ENCODE data around the gene NTRK3.

The NTRK3 gene

DNA sequence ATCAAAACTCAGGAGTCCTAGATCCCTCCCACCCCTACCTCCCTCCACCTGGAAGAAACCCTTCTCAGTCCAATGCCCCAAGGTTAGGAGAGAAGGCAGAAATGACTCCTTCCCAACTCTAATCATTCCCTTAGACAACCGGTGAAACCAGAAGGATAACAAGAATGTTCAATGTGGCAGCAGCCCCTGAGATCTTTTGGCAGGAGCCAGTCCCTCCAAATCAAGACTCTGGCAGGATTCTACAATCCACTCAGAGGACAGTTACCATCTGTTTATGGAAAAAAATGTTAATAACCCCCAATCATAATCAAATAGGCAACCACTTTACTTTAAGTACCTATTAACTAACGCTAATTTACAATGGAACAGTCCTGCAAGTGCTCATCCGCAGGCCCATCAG is 136.5 kb downstream of the NTRK3 start:
- DNase-seq (ENCODE audit: low read depth) = no peak

DNA sequence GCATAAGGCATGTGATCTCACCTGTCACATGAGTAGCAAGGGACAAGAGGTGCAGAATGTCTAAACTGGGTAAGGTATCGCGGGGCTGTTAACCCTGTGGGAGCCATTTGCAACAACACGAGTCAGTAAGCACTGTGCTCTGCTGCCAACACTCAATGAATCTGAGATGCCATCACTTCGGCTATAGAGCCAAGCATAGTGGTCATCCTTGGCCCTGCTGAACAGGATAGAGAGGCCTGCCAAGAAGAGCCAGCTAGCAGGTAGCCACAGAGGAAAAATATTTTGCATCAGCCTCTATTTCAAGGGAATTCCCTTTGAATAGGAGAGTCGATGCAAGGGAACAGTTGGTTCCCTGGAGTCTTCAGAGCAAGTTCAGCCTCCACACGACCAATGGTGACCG is 137.8 kb downstream of the NTRK3 start:
- DNase-seq (ENCODE audit: low read depth) = no peak

DNA sequence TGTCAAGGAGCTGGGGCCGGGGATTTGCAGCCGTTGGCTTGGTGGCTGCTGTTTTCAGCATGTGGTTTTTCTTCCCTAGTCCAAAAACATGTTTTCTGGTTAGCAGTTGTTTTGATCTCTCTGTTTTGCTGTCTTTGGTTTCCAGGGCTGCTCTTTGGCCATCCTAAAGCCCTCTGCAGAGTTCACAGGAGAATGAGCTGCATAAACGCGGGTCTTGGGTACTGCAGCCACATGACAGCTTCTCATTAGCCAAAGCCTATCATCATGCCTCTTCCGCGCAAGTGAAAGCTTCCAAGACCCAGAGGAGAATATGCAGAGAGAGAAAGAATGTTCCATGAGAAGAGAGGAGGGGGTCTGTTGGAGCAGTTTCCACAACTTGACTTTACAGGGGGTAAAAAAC is 138.5 kb downstream of the NTRK3 start:
- no peak for DNase-seq (ENCODE audit: low read depth)

DNA sequence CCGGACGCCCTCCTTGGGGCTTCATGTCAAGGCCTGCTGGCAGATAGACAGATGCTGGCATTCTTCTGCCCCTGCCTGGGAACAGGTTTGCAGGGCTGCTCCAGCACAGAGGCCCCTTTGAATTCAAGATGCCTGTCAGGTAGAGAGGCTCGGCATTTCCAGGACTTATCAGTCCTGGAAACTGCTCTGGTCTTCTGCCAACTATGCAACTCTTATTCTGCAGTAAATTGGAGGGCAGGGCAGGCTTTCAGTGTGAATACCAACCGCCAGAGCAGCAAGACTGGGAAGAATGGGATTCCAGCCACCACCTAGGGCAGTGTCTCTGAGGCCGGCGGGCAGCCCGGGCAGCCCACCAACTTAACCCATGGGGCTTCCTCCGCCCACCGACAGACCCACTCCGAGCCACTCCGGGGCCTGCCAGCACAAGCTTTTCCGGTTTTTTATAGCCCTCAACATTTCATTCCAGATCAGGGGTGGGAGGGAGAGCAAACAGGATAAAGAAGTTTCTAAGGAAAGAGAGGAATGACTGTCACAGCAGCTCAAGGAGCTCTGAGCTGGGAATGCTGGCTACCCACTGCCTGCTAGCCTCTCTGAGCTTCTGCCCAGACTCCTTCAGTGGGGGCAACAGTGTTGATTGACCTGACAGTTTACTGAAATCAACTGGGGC is 140.9 kb downstream of the NTRK3 start:
- no peak for DNase-seq (ENCODE audit: low read depth)

DNA sequence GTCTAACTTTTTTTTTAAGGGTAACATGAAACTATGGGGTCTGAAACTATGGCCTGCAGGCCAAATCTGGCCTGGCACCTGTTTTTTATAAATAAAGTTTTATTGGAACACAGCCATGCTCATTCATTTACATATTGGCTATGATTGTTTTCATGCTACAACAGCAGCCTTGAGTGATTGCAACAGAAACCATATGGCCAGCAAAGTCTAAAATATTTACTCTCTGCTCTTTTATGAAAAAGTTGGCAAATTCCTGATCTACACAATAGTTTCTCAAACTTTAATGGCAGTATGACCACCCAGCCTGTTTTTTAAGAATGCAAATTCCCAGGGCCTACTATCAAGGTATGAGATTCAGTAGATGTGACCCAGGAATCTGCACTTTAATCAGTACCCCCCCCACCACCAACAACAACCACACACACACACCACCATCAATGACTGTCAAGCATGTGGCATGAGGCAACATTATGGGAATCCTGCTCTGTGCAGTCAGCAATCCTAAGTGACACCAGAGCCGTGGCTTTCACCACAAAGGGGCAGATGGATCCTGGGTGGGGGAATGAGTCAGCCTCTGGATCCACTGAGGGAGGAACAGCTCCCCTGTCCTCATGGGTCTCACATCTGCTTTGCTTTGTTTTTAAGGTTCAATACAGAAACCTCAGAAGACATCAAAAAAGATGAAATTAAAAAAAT is 142.8 kb downstream of the NTRK3 start:
- no peak for DNase-seq (ENCODE audit: low read depth)

DNA sequence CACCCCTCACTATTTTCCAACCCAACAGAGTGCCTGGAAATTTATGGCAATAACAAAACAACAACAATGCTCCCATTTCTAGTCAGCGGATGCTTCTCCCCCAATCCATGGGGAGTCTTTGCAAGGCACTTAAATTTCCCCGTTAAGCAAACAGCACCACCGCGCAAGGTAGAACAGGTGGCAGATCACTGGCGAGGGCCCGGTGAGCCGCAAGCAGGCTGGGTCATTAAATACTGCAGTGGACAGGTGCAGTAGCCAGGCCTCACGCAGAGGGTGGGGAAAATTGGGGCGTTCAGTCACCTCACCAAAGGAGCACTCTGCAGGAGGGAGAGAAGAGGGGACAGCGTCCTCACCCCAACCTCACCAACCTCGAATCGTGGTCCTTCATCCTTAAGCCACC is 147.5 kb downstream of the NTRK3 start:
- DNase-seq (ENCODE audit: low read depth) = no peak

DNA sequence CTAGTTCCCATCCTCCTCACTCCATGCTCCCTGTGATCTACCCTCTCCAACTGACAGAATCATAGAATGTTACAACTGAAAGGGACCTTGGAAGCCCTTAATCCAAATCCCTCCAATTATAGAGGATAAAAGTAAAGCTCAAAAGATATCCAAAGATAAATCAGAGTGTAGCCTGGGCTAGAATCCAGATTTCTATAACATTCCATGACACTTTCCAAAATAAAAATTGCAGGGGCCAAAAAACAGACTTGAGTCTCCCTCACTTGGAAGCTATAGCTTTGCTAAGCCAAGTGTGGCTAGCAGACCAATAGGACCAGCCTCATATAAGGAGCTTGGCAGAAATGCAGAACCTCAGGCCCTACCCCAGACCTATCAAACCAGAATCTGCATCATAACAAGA is 148.1 kb downstream of the NTRK3 start:
- no peak for DNase-seq (ENCODE audit: low read depth)

DNA sequence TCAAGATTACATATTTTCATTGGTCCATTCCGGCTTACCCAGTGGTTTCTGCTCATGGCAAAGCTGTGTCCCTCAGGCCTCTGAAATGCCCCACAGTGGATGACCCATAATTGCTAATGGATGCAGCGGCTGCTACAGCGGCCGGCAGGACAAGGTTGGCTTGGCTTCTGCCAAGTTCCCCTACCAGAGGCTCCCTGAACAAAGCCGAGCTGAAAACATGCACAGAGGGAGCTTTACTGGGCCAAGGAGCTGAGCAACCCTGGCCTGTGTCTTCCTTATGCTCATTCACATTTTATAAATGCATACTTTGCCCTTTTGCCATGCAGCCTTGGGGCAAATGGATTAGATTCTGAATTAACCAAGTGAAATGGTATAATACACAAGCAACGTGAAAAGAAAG is 150.5 kb downstream of the NTRK3 start:
- no peak for DNase-seq (ENCODE audit: low read depth)

DNA sequence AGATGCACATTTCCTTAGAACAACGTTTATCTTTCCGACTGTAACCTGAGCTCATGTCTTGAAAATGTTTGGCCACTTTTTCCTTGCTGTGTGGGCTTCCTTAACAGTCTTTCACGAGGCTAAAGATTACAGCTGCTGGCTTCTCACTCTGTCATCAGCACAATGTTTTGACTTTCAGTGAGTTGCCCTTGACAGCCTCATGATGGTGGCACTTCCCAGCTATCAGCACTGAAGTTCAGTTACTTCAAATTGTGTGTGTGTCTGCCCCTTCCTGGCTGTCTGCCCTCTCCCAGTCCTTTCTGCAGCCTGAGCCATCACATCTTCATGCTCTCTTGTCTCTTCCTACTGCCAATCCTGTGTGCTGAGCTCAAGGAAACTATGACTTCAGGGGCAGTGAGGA is 152.2 kb downstream of the NTRK3 start:
- no peak for DNase-seq (ENCODE audit: low read depth)

DNA sequence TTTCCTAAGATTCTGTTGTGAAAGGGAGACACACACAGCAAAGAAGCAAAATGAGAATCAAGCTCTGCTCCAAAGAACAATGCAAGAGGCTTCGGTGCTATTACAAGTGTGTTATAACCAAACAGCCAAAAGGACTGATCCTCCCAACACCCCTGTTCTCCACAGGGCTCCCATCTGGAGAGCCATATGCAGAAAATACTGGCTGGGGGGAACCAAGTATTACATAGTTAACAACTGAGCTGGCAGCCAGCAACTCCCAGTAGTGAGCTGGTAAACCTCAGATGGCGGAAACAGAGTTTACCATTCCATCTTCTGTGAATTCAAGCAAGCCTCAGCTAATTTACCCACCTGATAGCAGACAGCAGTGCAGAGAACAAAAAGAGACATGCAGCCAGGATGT is 156.4 kb downstream of the NTRK3 start:
- DNase-seq (ENCODE audit: low read depth) = no peak

DNA sequence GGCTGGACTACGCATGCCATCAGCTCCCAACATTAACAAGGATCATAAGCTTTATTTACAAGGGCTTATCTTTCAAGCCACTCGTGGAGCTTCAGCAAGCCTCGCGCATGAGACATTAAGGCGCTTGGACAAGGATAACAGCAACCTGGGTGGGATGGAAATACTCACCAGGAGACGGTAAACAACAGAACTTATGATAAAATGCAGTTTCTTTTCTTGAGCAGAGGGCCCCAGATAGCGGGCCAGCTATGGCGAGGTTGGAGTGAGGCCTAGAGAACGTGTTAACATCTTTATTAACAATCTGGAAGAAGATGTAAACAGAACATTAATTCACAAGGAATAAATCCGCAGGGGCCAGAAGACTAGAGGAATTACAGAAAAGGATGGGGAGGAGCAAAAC is 158.2 kb downstream of the NTRK3 start:
- no peak for DNase-seq (ENCODE audit: low read depth)

DNA sequence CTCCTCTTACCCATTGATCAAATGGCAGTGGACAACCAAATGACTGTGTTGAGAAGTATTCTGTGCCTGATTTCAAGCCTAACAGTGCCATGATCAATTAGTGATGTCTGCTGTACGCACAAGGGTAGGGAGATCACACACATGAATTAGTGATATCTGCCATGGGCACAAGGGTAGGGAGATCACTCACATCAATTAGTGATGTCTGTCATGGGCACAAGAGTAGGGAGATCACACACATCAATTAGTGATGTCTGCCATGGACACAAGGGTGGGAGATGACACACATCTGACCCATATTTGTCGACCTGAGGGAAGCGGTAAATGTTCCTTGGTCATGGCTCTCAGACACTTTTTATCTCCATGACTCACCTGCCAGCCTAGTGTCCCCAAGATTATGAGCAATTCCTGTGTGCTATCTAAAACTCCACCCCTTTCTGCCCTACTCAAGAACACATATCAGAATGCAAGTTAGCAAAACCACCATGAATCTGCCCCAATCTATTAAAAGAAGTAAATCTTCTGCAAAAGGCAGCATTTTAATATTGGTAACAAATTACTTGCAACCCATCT is 165.0 kb downstream of the NTRK3 start:
- DNase-seq (ENCODE audit: low read depth) = no peak

DNA sequence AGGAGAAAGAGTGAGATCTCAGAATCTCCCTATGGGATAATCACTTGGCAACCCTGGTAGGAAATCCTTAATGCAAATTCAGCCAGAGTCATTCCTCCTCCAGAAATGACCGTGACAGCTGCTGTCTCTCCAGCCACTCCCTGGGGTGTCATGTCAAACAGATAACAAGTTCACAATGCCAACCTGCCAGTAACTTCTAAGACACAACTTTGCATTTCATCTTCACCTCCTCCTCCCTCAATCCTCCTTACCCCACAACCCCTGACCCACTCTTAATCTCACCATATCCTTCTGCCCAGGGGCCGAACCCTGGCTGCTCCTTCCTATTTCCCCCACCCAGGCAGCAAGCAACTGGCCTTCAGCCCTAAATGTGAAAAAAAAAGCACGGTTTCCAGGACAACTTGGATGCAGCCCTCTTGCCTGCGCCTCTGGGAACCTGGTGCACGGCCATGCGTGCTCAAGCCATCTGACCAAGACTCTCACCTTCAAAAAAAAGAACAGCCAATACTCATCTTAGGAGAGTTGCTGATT is 166.0 kb downstream of the NTRK3 start:
- DNase-seq (ENCODE audit: low read depth) = no peak

DNA sequence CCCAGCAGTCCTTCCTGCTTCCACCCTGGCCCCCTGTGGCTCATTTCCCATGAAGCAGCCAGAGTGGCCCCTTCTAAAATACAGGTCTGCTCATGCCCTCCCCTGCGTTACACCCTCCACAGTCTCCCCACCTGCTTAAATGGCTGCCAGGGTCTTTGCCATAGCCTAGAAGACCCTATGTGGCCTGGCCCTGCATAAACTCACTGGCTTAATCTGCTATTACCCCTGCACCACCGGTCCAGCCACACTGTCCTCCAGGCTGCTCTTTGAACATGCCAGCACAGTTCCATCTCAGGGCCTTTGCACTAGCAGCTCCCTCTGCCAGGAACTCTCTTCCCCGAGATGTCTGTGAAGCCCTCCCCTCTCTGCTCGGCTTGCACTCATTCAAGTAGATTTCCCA is 166.8 kb downstream of the NTRK3 start:
- DNase-seq (ENCODE audit: low read depth) = no peak

DNA sequence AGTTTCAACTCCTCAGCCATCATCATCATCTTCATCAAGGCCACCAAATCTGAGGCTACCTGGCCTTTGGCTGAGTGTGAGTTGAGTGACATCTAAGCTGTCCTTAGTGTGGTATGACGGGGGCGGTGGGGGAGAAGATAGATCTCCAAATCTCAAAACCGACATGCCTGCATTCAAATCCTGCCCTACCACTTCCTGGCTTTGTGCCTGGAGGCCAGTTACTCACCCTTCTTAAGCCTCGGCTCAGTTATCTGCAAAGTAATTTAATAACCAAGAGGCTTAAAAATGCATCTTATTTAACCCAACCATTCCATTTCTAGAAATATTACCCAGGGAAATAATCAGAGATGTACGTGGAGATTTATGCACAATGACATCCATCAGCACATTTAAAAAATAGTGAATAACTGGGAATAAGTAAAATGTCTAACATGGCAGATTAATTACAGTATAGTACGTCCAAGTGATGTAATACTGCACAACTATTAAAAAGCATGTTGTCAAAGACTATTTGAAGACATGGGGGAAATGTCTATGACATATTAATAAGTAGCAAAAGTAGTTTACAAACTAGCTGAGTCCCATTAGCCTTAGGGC is 167.4 kb downstream of the NTRK3 start:
- no peak for DNase-seq (ENCODE audit: low read depth)

DNA sequence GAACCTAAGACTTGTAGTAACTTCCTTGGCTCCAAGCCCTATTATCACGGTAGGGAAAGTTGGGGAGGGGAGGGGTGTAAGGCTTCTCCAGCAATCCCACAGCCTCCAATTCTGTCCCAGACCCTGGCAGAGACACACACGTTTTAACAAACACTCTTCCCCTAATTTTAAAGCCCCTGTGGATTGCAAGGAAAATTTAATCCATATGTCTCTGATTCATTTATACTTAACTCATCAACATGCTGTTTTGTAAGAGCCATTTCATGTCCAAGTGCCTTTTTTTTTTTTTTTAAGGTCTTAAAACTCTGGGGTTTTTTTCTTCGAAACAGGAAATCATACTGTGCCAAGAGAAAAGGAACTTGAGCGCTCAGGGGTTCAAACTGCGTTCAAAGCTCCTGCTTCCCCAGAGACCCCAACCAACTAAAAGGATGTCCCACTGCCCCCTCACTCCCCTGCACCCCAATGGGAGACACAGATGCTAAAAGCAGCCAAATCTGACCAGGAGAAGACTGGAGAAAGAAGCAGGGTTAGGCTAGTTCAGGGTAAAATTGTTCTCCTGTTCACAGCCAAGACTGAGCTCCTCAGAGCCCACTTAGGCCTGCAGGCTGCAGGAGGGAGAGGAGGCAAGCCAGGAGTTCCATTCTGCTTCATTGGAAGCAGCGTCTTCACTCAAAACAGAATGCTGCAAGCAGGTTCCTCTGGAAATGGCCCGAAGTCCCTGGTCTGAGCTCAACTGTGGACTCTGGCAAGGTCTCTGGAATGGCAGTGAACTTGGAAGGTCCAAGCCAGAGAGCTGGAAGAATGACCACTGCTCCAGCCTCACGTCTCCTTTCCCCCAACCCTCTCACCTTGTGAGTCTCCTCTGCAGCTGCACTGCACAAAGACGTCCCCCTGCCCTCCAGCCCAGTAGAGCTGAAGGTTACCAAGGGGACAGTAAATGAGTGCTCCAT is 172.5 kb downstream of the NTRK3 start:
- no peak for DNase-seq (ENCODE audit: low read depth)

DNA sequence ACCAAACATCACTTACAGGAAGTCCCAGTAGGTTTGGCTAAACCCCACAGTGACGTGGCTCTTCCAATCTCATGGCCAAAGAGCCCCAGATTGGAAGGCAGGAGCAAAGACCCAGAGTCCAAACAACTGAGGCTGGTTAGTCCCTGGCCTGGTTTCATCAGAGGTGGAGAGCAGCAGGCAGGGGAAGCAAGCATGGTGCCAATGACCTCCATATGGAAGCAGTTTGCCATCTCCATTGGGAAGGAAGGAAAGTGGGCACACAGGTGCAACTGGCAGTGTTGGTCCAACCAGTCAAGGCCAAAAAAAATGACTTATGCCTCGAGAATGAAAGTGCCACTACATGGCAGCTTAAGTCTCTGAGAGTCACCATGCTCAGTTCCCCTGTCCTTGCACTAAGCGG is 175.9 kb downstream of the NTRK3 start:
- DNase-seq (ENCODE audit: low read depth) = no peak

DNA sequence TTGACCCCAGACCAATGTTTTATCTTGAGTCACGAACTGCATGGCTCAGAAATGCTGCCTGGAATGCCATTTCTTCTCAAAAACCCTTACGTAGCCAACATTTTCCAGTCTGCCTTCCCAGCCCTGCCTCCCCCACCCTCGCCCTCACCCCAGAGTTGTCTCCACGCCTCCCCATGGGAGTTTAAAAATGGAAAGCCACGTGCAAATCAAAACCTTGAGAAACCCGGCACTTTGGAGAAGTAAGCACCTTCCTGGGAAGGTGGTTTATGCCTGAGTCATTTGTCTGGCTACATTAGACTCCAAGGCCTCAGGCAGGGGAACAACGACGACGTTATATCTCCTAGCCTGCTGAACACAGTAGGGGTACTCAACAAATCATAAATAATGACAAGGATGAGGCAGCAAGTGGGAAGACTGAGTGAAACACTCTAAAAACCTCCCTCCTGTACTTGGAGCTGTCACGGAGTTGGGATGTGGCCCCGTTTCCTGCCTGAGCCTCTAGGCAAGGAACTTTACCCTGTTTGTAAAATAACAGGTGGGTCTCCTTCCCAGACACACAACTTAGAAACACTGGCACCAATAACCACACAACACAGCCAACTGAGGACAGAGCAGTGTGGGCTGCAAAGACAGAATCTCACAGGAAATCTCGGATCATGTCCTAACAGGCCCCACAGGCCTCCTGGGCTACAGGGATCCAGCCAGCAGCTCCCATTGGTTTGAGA is 179.1 kb downstream of the NTRK3 start:
- DNase-seq (ENCODE audit: low read depth) = no peak

DNA sequence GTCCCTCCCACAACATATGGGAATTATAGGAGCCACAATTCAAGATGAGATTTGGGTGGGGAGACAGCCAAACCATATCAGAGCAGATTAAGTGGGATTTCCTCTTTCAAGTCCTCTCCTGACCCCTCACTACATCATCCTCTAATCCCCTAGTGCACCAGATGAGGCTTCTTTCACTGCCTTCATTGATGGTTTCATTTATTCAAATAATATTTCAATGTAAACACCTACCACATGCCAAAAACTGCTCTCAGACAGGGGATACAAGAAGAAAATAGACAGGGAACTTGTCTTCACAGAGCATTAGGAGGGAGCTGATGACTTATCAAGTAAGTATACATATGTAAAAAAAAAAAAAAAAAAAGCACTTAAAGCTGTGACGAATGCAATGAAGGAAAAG is 180.2 kb downstream of the NTRK3 start:
- no peak for DNase-seq (ENCODE audit: low read depth)

DNA sequence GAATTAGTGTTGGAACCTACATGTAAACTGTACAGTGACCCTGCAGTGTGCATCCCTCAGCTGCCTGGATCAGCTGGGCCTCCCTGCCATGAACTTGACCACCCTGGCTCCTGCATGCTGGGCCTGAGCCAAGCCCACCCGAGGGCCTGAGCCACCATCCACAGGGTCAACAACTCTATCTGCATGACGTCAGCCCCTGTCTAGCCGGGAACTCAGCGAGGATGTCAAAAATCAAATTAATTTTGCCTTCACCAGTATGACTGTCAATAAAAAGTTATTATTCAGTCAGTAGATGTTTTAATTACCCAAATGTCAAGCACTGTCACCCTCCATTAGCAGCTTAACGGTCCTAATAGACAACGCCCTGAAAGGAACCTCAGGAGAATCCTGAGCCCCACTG is 181.4 kb downstream of the NTRK3 start:
- DNase-seq (ENCODE audit: low read depth) = no peak

DNA sequence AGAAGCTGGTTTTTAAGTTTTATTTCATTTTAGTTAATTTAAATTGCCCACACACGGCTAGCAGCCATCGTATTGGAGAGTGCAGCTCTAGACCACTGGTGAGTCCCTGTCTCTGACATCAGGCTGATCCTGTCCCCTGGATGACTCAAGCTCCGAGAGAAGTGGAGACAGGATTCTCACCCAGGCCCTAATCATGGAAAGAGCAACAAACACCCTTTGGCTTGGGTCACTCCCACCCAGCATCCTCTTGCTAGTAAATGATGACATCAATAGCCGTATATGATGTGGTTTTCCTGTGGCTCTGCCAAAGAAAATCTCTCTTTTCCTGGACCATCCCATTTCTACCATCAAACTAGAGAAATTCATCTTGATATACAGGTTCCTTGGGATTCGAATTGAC is 182.2 kb downstream of the NTRK3 start:
- no peak for DNase-seq (ENCODE audit: low read depth)

DNA sequence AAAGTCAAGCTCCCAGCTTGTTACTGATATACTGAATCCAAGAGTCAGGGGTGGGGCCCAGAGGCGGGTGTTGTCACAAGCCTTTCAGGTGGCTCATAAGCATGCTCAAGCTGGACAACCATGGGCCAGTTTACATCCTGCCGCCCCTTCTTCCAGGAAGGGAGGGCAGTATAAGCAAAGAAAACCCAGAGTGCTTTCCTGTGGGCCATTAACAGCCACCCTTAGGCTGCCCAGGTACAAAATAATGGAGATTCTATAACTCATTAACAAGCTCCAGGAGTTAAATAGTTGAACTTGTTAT is 183.2 kb downstream of the NTRK3 start:
- DNase-seq (ENCODE audit: low read depth) = no peak
